Activated T-cell treated with anti-CD3 and anti-CD28 coated beads for 48 hours (primary cell): ENCODE measurements around the gene PAGR1.
"Not testable (repeated sequence)": the region's sequence is repeated elsewhere in the genome, so short reads cannot be mapped to it uniquely, and the experiment has no call there.

ENCODE experiments used
- DNase-seq: peaks from one replicate; pipeline ENCODE4 v3.0.0-alpha.2; 2020; ENCODE audit warnings: low read depth

The PAGR1 gene

GRCh38 chr16:29815793-29816693, at the start of gene PAGR1:
Gene PAGR1, plus strand, starts transcription at chr16:29816152. Its CDS starts 374 bp downstream, at chr16:29816526.
- DNase-seq = peak; percentile 97

DNA sequence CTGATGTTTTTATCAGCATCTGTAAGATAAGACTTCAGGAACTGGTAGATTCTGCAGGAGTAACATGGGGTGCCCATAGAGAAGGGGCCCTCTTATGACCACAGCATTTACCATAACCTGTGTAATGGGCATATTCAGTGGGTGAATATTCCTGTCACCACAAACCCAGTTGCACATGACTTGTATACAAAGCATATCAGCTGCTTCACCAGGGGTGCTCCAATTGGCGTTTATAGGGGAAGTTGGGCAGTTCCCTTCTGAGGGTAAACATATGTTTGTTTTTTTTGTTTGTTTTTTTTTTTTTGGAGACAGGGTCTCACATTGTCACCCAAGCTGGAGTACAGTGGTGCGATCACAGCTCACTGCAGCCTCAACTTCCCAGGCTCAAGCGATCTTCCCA, 49.4 kb upstream of the PAGR1 start:
- no peak for DNase-seq

DNA sequence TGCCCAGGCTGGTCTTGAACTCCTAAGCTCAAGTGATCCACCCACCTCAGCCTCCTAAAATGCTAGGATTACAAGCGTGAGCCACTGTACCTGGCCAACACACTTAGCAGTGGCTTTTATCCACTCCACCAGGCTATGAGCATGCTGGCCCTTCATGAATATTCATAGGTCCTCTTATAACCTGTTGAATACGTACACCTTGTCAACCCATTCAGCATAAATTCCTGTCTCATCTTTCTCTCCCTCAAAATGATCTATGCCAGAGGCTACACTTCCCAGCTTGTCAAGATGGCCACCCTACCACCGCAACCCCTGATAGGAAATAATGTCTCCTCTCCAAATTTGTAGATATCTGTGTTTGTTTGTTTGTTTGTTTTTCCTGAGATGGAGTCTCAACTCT, 48.9 kb upstream of the PAGR1 start:
- DNase-seq = no peak

DNA sequence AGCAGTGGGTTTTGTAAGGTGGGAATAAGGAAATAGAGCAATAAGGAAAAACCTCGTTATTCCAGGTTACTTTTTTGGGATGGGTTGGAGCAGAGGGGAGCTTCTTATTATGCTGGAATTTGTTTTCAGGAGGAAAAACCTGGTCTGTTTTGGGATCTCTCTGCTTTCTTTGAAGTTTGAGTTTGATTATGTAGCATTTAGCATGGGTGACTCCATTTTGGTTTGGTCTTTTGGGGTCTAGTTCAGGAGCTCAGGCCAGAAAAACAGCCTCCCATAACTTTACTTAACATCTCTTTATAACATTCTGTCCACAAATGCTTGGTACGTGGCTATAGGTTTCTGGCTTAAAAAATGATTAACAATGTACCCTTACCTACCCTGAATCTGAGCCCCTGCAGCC, 46.4 kb upstream of the PAGR1 start:
- DNase-seq = no peak

DNA sequence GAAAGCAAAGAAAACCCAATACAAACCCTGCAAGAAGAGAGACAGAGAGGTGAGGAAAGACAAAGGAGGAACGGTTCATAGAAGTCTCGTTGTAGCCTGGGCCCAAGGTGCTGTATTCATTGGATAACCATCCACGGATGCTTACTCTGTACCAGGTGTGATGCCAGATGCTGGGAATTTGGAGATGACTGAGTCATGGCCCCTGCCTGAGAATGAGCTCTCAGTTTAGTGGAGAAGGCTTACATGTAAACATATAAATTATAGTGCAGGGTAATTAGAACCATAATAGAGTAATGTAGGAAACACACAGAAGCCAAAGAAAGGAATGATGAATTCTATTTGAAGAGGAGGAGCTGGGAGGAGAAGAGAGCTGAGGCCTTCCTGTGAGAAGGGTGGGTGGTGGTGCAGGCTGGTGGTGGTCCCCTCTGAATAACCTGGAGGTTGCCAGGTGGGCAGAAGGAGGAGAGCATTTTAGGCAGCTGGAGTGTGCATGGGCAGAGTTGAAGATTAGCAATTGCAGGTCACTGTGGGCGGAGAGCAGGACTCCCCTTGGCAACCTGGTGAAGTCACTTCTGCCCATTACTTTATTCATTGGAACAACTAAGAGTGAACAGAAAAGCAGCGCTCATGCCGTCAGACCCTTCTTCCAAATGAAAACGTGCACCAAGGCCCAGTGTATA, 45.6 kb upstream of the PAGR1 start:
- no peak for DNase-seq

DNA sequence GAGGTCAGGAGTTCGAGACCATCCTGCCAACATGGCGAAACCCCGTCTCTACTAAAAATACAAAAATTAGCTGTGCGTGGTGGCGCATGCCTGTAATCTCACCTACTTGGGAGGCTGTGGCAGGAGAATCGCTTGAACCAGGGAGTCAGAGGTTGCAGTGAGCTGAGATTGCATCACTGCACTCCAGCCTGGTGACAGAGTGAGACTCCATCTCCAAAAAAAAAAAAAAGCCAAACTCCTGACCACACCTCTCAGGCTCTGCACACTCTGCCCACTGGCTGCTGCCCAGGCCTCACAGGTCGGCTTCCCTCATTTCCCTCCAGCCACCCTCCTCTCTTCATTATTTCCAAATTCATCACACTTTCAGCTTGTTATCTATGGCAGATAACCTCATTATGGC, 43.6 kb upstream of the PAGR1 start:
- DNase-seq = not testable (repeated sequence)

GRCh38 chr16:29774730-29775129, 41.2 kb upstream of the PAGR1 start:
- DNase-seq = no peak

DNA sequence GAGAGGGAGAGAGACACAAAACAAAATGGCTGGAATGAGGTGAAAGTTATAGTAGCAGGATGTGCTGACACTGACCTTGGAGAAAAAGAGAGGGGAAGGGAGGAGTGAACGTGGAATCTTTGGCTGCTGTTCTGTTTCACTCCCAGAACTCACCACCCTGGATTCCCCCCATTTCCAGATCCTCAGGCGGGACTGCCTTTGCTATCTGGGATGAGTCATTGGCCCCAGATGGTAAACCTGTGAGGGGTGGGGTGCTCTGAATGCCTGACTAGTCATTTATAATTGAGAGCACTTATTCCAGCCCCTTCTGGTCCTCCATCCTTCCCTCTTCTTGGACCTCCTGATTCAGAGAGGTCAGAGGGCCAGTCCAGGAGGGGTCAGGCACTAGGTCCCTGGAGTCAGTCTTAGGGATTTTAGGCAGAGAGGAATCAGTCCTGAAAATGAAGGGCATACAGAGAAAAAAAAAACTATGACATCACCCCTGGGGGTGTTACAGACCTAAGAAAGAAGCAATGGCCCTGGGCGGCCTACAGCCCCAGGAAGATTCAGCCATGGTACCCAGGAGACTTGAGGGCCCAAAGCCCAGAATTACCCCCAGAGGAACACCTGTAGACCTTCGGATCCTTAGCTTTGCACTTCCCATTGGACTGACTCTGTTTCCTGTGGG, 40.1 kb upstream of the PAGR1 start:
- no peak for DNase-seq

- no peak for DNase-seq
Observed at GRCh38 chr16:29777576-29778350, 38.2 kb upstream of the PAGR1 start, which contains the start of gene ZG16. Gene ZG16, plus strand, starts transcription at chr16:29778256. Its CDS starts 1,011 bp downstream, at chr16:29779267.

DNA sequence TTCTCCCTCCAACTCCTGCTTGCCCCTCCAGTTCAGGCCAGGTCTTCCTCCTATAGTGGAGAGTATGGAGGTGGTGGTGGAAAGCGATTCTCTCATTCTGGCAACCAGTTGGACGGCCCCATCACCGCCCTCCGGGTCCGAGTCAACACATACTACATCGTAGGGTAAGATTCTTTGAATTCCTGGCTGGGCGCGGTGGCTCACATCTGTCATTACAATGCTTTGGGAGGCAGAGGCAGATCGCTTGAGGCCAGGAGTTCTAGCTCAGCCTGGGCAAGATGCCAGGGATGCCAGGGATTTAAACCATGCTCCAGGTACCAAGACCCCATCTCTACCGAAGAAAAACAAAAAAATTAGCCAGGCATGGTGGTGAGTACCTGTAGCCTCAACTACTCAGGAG, 36.5 kb upstream of the PAGR1 start:
- DNase-seq = no peak

DNA sequence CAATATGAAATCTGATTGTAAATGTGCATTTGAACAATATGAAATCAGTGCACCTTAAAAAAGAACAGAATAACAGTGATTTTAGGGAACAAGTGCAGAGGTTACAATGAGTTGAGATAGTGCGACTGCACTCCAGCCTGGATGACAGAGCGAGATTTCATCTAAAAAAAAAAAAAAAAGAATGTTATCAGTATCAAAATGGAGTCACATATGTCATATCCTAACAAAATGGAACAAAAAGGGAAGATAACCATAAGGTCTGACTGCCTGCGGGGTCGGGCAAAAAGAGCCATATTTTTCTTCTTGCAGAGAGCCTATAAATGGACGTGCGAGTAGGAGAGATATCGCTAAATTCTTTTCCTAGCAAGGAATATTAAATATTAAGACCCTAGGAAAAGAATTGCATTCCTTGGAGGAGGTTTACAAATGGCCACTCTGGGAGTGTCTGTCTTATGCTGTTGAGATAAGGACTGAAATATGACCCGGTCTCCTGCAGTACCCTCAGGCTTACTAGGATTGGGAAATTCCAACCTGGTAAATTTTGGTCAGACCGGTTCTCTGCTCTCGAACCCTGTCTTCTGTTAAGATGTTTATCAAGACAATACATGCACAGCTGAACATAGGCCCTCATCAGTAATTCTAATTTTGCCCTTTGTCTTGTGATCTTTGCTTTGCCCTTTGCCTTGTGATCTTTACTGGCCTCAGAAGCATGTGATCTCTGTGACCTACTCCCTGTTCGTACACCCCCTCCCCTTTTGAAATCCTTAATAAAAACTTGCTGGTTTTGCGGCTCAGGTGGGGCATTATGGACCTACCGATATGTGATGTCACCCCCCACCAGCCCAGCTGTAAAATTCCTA, 32.6 kb upstream of the PAGR1 start:
- DNase-seq = not testable (repeated sequence)

GRCh38 chr16:29784157-29784556, 31.8 kb upstream of the PAGR1 start:
- no peak for DNase-seq

DNA sequence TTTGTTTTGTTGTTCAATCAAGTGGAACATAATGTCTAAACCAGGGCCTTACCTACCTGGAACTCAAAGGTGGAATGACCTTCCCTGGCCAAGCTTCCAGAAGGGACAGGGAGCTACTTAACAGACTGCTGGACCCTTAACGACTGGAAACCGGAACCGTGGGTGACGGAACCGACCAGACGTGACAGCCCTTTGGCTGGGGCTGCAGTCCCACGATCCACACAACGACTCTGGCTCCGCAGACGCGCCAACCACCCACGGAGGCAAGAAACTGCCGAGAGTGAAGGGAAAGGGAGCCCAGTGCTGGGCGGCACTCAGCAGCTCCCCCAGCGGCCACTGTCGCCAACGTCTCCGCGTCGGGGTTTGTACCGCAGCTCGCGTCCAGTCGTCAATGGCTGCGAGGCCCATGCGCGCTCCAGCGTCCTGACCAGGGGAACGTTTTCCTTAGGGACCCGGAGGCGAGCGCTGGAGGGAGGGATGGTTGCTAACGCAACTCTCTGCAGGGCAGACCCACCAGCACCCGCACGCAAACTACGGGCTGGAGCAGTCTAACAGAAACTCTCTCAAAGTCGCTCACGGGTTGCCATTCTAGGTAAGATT, 31.0 kb upstream of the PAGR1 start:
- DNase-seq = peak; percentile 69

GRCh38 chr16:29787155-29787554, 28.8 kb upstream of the PAGR1 start:
- not testable (repeated sequence) for DNase-seq

GRCh38 chr16:29789775-29790182, 26.2 kb upstream of the PAGR1 start:
- no peak for DNase-seq

DNA sequence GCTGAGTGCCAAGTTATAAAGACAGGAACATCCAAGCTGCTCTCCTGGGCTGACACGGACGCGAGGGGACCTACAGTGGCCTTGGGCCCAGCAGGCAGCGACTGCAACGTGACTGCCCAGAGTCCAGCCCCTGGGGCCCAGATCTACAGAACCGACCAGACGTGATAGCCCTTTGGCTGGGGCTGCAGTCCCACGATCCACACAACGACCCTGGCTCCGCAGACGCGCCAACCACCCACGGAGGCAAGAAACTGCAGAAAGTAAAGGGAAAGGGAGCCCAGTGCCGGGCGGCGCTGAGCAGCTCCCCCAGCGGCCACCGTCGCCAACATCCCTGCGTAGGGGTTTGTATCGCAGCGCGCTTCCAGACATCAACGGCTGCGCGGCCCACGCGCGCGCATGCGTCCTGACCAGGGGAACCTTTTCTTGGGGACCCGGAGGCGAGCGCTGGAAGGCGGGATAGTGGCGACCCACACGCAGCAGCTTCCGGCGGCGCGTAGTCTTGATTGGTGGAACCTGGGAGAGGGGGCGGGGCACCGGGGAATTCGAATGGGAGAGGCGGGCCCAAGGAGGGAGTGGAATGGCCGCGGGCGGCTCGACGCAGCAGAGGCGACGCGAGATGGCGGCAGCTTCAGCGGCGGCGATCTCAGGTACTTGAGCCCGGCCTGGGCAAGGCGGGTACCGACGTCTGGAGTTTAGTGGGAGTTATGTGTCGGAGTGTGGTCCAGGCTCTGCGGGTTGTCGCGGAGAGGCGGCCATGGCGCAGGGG, 25.6 kb upstream of the PAGR1 start, which contains the start of gene KIF22:
Gene KIF22 (plus strand): TSS at position 569 of the 766 bp plus-strand sequence. CDS start 9 bp downstream, at position 578.
- peak; percentile 100 for DNase-seq

DNA sequence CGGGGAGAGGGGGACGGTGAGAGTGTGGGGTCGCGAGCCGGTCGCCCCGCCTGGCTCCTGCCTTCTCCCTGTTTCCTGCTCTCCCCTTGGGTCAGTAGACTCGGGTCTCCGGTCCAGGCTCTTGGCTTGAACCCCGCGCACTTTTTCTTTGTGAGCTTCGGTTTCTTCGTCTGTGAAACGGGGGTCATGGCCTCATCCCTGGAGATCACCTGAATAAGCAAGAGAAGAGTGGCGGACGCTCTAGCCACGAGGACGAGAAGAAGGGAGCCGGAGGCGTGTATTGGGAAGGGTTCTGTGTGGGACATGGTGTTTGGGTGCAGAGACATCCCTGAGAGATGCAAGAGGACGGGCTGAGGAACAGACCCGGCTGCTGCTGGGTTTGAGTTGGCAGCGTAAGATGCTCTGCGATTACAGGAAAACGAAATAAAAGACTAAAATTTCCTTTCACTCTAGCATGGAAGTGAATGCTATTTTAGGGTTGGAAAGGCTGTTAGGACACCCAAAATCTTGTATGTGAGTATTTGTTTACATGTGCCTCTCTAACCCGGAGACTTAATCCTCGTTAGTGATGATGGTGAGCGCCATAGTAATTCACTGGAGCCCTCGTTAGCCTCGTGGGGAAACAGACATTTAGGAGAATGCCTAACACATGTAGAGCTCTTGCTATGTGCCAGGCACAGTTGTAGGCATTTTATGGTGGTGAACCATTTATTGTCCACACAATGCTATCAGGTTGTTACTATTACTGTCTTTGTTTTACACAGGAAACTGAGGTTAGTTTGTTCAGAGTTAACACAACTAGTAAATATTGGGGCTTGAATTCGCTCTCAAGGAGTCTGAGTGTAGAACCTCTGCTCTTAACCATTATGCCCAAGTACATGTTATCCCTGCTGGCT, 24.8 kb upstream of the PAGR1 start:
- DNase-seq = no peak
